Activated B cell treated with CpG ODN at 0.5 μM for 24 hours (primary cell): ENCODE data around the gene NT5C3A. TPM values are rescaled to one million over a fixed set of nuclear protein-coding genes. Genes with fewer than 3 reads are reported as not detected.

Experiments used
- ATAC-seq: fragments of 200-7000 bp; cut with Tn5 transposase; one replicate; pipeline ENCODE4 v1.10.0; 2021; ENCODE audit warnings: low read depth, mild to moderate bottlenecking, moderate library complexity
- CTCF ChIA-PET: fragments of 350-600 bp; sonication (Branson Sonifier 250); formaldehyde crosslinking; loops from one replicate; lab custom pipeline; 2021; ENCODE audit warnings: antibody characterized with exemption; lab: Charles Lee
- POLR2A ChIA-PET: fragments of 350-600 bp; sonication (Branson Sonifier 250); formaldehyde crosslinking; loops from one replicate; lab custom pipeline; 2021; ENCODE audit warnings: antibody characterized with exemption; lab: Charles Lee
- DNase-seq: peaks from one replicate; pipeline ENCODE4 v3.0.0; 2022
- H3K27ac Mint-ChIP-seq: one replicate; pipeline ENCODE4 v1.8.0; 2020; ENCODE audit warnings: mixed read lengths
- H3K27me3 Mint-ChIP-seq: one replicate; pipeline ENCODE4 v1.8.0; 2021; ENCODE audit warnings: mixed read lengths
- H3K36me3 Mint-ChIP-seq: one replicate; pipeline ENCODE4 v1.8.0; 2021; ENCODE audit warnings: low read depth, mixed read lengths
- H3K4me1 Mint-ChIP-seq: one replicate; pipeline ENCODE4 v1.8.0; 2021; ENCODE audit warnings: mixed read lengths
- H3K4me3 Mint-ChIP-seq: one replicate; pipeline ENCODE4 v1.8.0; 2020; ENCODE audit warnings: mild to moderate bottlenecking, mixed read lengths
- H3K9me3 Mint-ChIP-seq: one replicate; pipeline ENCODE4 v1.8.0; 2020; ENCODE audit warnings: mixed read lengths
- CTCF ChIP-seq: fragments of 200-600 bp; IDR thresholded peaks from one replicate; pipeline ENCODE4 v1.8.0; 2022; ENCODE audit warnings: antibody characterized with exemption, mild to moderate bottlenecking
- intact Hi-C: fragments of 100-400 bp; cut with micrococcal nuclease; formaldehyde crosslinking; loops from one replicate; pipeline ENCODE4 v1.15.1; 2024
- total RNA-seq: library from RNA; stranded (reverse); gene quantifications from 2 replicates; pipeline ENCODE4 v1.2.3, GENCODE V29; 2022

NT5C3A gene
- total RNA-seq, result 37.1 and 40.7 TPM in 2 replicates

GRCh38 chr7:33062023-33062781, at the start of gene NT5C3A:
Gene NT5C3A (minus strand): TSS chr7:33062776. CDS start chr7:33062705, 71 bp downstream.
- peaks cover 21% of the 10 kb centered on the region for H3K36me3 Mint-ChIP-seq
- H3K27ac Mint-ChIP-seq, result peak within 1 kb of the TSS; percentile 89
- ChIA-PET POLR2A (interaction anchor here (0.6 to 3.6 kb wide), 15 partner anchors 9 to 572 kb away, joined by 3 to 44 read pairs (median 7); partner anchors contain the start of genes AVL9, FKBP9, KBTBD2 and LSM5), CTCF (interaction anchor here (1.0 to 4.4 kb wide), 5 partner anchors 10 to 216 kb away, joined by 3 to 32 read pairs (median 6); partner anchors contain the start of gene RP9)
- peaks cover 13% of the 10 kb centered on the region for H3K9me3 Mint-ChIP-seq
- H3K4me1 Mint-ChIP-seq, result peaks cover 47% of the 10 kb centered on the region
- ATAC-seq, result no peak
- no peak for TF ChIP-seq CTCF
- peak within 1 kb of the TSS; percentile 91 for H3K4me3 Mint-ChIP-seq
- H3K27me3 Mint-ChIP-seq, result no peaks in the 10 kb centered on the region
- intact Hi-C loops, result loop anchor here (1.0 to 10.0 kb wide), 6 partner anchors 8 to 1973 kb away; partner anchors contain the start of genes AVL9, BBS9 and DPY19L1
- no peak for DNase-seq

GRCh38 chr7:33111614-33112013, 49.0 kb upstream of the NT5C3A start:
- no peak for TF ChIP-seq CTCF
- Mint-ChIP-seq H3K4me1 (peaks cover 23% of the 10 kb centered on the region), H3K27me3 (peaks cover 7% of the 10 kb centered on the region), H3K9me3 (no peaks in the 10 kb centered on the region), H3K27ac (no peak overlapping the region), H3K4me3 (no peak overlapping the region), H3K36me3 (peaks cover 4% of the 10 kb centered on the region)
- DNase-seq (no peak), ATAC-seq (no peak)
- intact Hi-C loops, result no loop called here
- ChIA-PET CTCF (no interaction called here), POLR2A (no interaction called here)

GRCh38 chr7:33109758-33110238, 47.2 kb upstream of the NT5C3A start:
- H3K36me3 Mint-ChIP-seq, result peaks cover 4% of the 10 kb centered on the region
- H3K9me3 Mint-ChIP-seq, result no peaks in the 10 kb centered on the region
- H3K27me3 Mint-ChIP-seq, result peaks cover 2% of the 10 kb centered on the region
- CTCF ChIA-PET, result interaction anchor here (0.9 to 3.7 kb wide), 10 partner anchors 10 to 263 kb away, joined by 3 to 32 read pairs (median 14); partner anchors contain the start of genes BBS9, KBTBD2 and NT5C3A
- no peak for ATAC-seq
- H3K27ac Mint-ChIP-seq, result peak overlapping the region; percentile 41
- H3K4me3 Mint-ChIP-seq, result peak overlapping the region; percentile 78
- intact Hi-C loops, result loop anchor here (1.0 to 5.0 kb wide), 8 partner anchors 20 to 617 kb away; partner anchors contain the start of genes BBS9 and LSM5
- POLR2A ChIA-PET, result interaction anchor here (0.6 to 4.6 kb wide), 9 partner anchors 10 to 619 kb away, joined by 4 to 44 read pairs (median 8); partner anchors contain the start of genes AVL9, KBTBD2 and NT5C3A
- H3K4me1 Mint-ChIP-seq, result peaks cover 40% of the 10 kb centered on the region
- no peak for TF ChIP-seq CTCF
- no peak for DNase-seq

GRCh38 chr7:33109005-33109757, 46.6 kb upstream of the NT5C3A start, which contains the start of gene RP9:
Gene RP9 (minus strand): TSS chr7:33109404. CDS start chr7:33109372, 32 bp downstream.
- H3K36me3 Mint-ChIP-seq, result peaks cover 5% of the 10 kb centered on the region
- DNase-seq, result peak; percentile 84
- peak within 1 kb of the TSS; percentile 80 for H3K27ac Mint-ChIP-seq
- ChIA-PET CTCF (interaction anchor here (0.6 to 3.7 kb wide), 17 partner anchors 9 to 417 kb away, joined by 3 to 32 read pairs (median 9); partner anchors contain the start of genes BBS9, KBTBD2 and NT5C3A), POLR2A (interaction anchor here (1.0 to 4.6 kb wide), 8 partner anchors 9 to 613 kb away, joined by 4 to 44 read pairs (median 11); partner anchors contain the start of genes AVL9, KBTBD2 and NT5C3A)
- intact Hi-C loops, result loop anchor here (1.0 to 5.0 kb wide), 8 partner anchors 20 to 617 kb away; partner anchors contain the start of genes BBS9 and LSM5
- H3K9me3 Mint-ChIP-seq, result no peaks in the 10 kb centered on the region
- H3K4me1 Mint-ChIP-seq, result peaks cover 43% of the 10 kb centered on the region
- ATAC-seq, result peak; percentile 92
- peaks cover 2% of the 10 kb centered on the region for H3K27me3 Mint-ChIP-seq
- no peak for TF ChIP-seq CTCF
- H3K4me3 Mint-ChIP-seq, result peak within 1 kb of the TSS; percentile 89
